ENCODE data around the gene CDC16.

DNA sequence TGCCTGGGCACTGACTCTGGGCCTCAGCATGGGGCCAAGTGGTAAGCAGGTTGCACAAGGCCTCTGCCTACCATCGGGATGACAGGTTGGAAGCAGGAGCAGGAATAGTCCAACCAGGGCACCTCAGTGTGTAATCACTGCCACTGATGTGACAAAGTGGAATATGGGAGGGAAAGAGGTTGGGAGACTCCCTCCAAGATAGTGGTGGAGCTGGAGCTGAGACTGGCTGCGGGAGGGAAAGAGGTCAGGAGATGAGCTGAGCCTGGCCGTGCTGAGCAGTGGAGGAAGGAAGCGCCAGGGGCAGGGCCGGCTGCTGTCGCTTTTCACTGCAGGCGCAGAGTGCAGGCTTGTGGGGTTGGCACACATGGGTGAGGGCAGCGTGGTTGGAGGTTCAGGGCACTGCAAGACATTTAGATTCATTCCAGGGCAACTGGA lies 53.5 kb downstream of the CDC16 start:
- TF ChIP-seq CTCF (IDR thresholded peaks at IDR 0.05) (no peak), POLR2A (IDR thresholded peaks at IDR 0.05) (no peak)

Measured in Peyer's patch (tissue), 4 donors.